Glutamatergic neuron (in vitro differentiated cells): ENCODE results near the gene MYO15B. TPM values are rescaled to one million over a fixed set of nuclear protein-coding genes. Genes with fewer than 3 reads are reported as not detected.

ENCODE experiments used
- DNase-seq: peaks from one replicate; pipeline ENCODE4 v3.0.0; 2022
- H3K27ac Mint-ChIP-seq: one replicate; pipeline ENCODE4 v1.8.0; 2020; ENCODE audit warnings: mild to moderate bottlenecking, mixed read lengths, inconsistent platforms; ENCODE audit not compliant: unreplicated experiment
- H3K27me3 Mint-ChIP-seq: one replicate; pipeline ENCODE4 v1.8.0; 2020; ENCODE audit warnings: mild to moderate bottlenecking, moderate library complexity, mixed read lengths, inconsistent platforms; ENCODE audit not compliant: unreplicated experiment
- H3K36me3 Mint-ChIP-seq: one replicate; pipeline ENCODE4 v1.8.0; 2020; ENCODE audit warnings: mild to moderate bottlenecking, mixed read lengths, inconsistent platforms; ENCODE audit not compliant: unreplicated experiment
- H3K4me1 Mint-ChIP-seq: one replicate; pipeline ENCODE4 v1.8.0; 2020; ENCODE audit warnings: mild to moderate bottlenecking, low read depth, mixed read lengths, inconsistent platforms; ENCODE audit not compliant: unreplicated experiment
- H3K4me3 Mint-ChIP-seq: one replicate; pipeline ENCODE4 v1.8.0; 2020; ENCODE audit warnings: mild to moderate bottlenecking, mixed read lengths, inconsistent platforms; ENCODE audit not compliant: unreplicated experiment
- H3K9me3 Mint-ChIP-seq: one replicate; pipeline ENCODE4 v1.8.0; 2020; ENCODE audit warnings: mild to moderate bottlenecking, moderate library complexity, mixed read lengths, inconsistent platforms; ENCODE audit not compliant: unreplicated experiment
- CTCF ChIP-seq: fragments of 200-600 bp; sonication (generic); IDR thresholded peaks from one replicate; pipeline ENCODE4 v1.5.0; 2021; ENCODE audit not compliant: partially characterized antibody, unreplicated experiment
- total RNA-seq: library from RNA; stranded (reverse); fragmentation: NEBNext Ultra II Directional; extraction: Animal tissue kit (Norgen Biotek cat#: 25700); gene quantifications from one replicate; pipeline ENCODE4 v1.2.1, GENCODE V29; 2021; ENCODE audit not compliant: unreplicated experiment

MYO15B gene
- total RNA-seq, 1 donor from 2014 or later: 82.6 TPM

GRCh38 chr17:75619506-75620431 lies 32.2 kb downstream of the MYO15B start:
- TF ChIP-seq CTCF: peak; percentile 80
- Mint-ChIP-seq H3K4me3 (no peak overlapping the region), H3K36me3 (no peaks in the 10 kb centered on the region), H3K27me3 (peaks cover 4% of the 10 kb centered on the region), H3K4me1 (no peaks in the 10 kb centered on the region), H3K27ac (no peak overlapping the region), H3K9me3 (peaks cover 3% of the 10 kb centered on the region)
- peak; percentile 86 for DNase-seq

- Mint-ChIP-seq H3K27me3 (peaks cover 4% of the 10 kb centered on the region), H3K36me3 (no peaks in the 10 kb centered on the region)
- DNase-seq: no peak
Observed at GRCh38 chr17:75621489-75621888, 33.9 kb downstream of the MYO15B start.

GRCh38 chr17:75622076-75622475 lies 34.5 kb downstream of the MYO15B start:
- H3K36me3 Mint-ChIP-seq: no peaks in the 10 kb centered on the region
- peaks cover 2% of the 10 kb centered on the region for H3K4me1 Mint-ChIP-seq
- H3K27ac Mint-ChIP-seq: no peak overlapping the region
- peaks cover 4% of the 10 kb centered on the region for H3K27me3 Mint-ChIP-seq
- DNase-seq: no peak
- peaks cover 3% of the 10 kb centered on the region for H3K9me3 Mint-ChIP-seq
- no peak overlapping the region for H3K4me3 Mint-ChIP-seq
- TF ChIP-seq CTCF: no peak

More at GRCh38 chr17:75621489-75621888, 33.9 kb downstream of the MYO15B start:
- H3K4me3 Mint-ChIP-seq: no peak overlapping the region
- TF ChIP-seq CTCF: no peak
- H3K4me1 Mint-ChIP-seq: no peaks in the 10 kb centered on the region
- peaks cover 3% of the 10 kb centered on the region for H3K9me3 Mint-ChIP-seq
- no peak overlapping the region for H3K27ac Mint-ChIP-seq

- Mint-ChIP-seq H3K27me3 (peaks cover 4% of the 10 kb centered on the region), H3K4me3 (no peak overlapping the region), H3K27ac (no peak overlapping the region), H3K36me3 (no peaks in the 10 kb centered on the region), H3K4me1 (peaks cover 2% of the 10 kb centered on the region), H3K9me3 (peaks cover 3% of the 10 kb centered on the region)
- no peak for DNase-seq
- TF ChIP-seq CTCF: no peak
Observed at GRCh38 chr17:75622771-75623273, 35.2 kb downstream of the MYO15B start.

- TF ChIP-seq CTCF: no peak
- Mint-ChIP-seq H3K36me3 (no peaks in the 10 kb centered on the region), H3K4me1 (peaks cover 2% of the 10 kb centered on the region), H3K4me3 (no peak overlapping the region), H3K9me3 (peaks cover 3% of the 10 kb centered on the region), H3K27ac (no peak overlapping the region), H3K27me3 (peaks cover 4% of the 10 kb centered on the region)
- DNase-seq: no peak
Observed at GRCh38 chr17:75623386-75623785, 35.8 kb downstream of the MYO15B start.
